AG09309 (cell line): ENCODE measurements around the gene UTS2R.
"Not testable (repeated sequence)": the region's sequence is repeated elsewhere in the genome, so short reads cannot be mapped to it uniquely, and the experiment has no call there.

Source experiments
- DNase-seq: peaks from one replicate; pipeline ENCODE4 v3.0.0-alpha.2; 2010; ENCODE audit warnings: low read depth
- H3K4me3 ChIP-seq: 2 replicates; pipeline ENCODE4 v1.5.1; 2011; ENCODE audit warnings: mild to moderate bottlenecking, low read depth, low read length, moderate library complexity; ENCODE audit not compliant: control insufficient read depth
- CTCF ChIP-seq: IDR thresholded peaks from 2 replicates; pipeline ENCODE4 v1.5.1; 2011; ENCODE audit warnings: mild to moderate bottlenecking, low read depth, low read length, inconsistent platforms; ENCODE audit not compliant: insufficient read depth, control insufficient read depth; ENCODE audit errors: missing control alignments

The UTS2R gene

GRCh38 chr17:82373731-82374625 lies 2.4 kb downstream of the UTS2R start:
- no peak for TF ChIP-seq CTCF
- DNase-seq, result no peak
- H3K4me3 ChIP-seq, result no peak overlapping the region

GRCh38 chr17:82374626-82375331 lies 3.2 kb downstream of the UTS2R start:
- no peak for DNase-seq
- H3K4me3 ChIP-seq, result no peak overlapping the region
- no peak for TF ChIP-seq CTCF

GRCh38 chr17:82375359-82376041 lies 3.9 kb downstream of the UTS2R start:
- no peak for TF ChIP-seq CTCF
- DNase-seq, result no peak

GRCh38 chr17:82376042-82376730 lies 4.6 kb downstream of the UTS2R start:
- no peak for TF ChIP-seq CTCF
- no peak for DNase-seq
- no peak overlapping the region for H3K4me3 ChIP-seq

More at GRCh38 chr17:82375359-82376041, 3.9 kb downstream of the UTS2R start:
- H3K4me3 ChIP-seq, result no peak overlapping the region

GRCh38 chr17:82377294-82377693 lies 5.7 kb downstream of the UTS2R start:
- not testable (repeated sequence) for H3K4me3 ChIP-seq, DNase-seq

GRCh38 chr17:82377924-82378740 lies 6.6 kb downstream of the UTS2R start:
- no peak for DNase-seq
- no peak for TF ChIP-seq CTCF

More at GRCh38 chr17:82377924-82378740, 6.6 kb downstream of the UTS2R start:
- no peak overlapping the region for H3K4me3 ChIP-seq
